A172 (cell line): ENCODE measurements around the gene DOCK1. TPM values are rescaled to one million over a fixed set of nuclear protein-coding genes. Genes with fewer than 3 reads are reported as not detected.
A peak's percentile ranks its signal among the peaks of the same experiment; 100 is the strongest.

Experiments
- DNase-seq: peaks from one replicate; pipeline ENCODE4 v3.0.0-alpha.2; 2015; ENCODE audit warnings: low spot score
- total RNA-seq: library from RNA; depleted of rRNA; stranded (reverse); fragments of >200 nt; shearing (Covaris generic); gene quantifications from 2 replicates; pipeline ENCODE4 v1.2.3, GENCODE V29; 2014

DOCK1 gene
- total RNA-seq, 1 experiment from 2014 or later = 29.8 TPM

- DNase-seq = no peak
Observed at GRCh38 chr10:126953886-126954285, 48.7 kb downstream of the DOCK1 start.

- no peak for DNase-seq
Observed at GRCh38 chr10:126955396-126955795, 50.2 kb downstream of the DOCK1 start.

- DNase-seq = no peak
Observed at GRCh38 chr10:126955934-126956711, 50.9 kb downstream of the DOCK1 start.

GRCh38 chr10:126956712-126957108 is 51.5 kb downstream of the DOCK1 start:
- DNase-seq = no peak

GRCh38 chr10:126957111-126957510 is 51.9 kb downstream of the DOCK1 start:
- DNase-seq = no peak

- DNase-seq = no peak
Observed at GRCh38 chr10:126959431-126959830, 54.2 kb downstream of the DOCK1 start.

GRCh38 chr10:126959906-126960685 is 54.9 kb downstream of the DOCK1 start:
- DNase-seq = no peak

GRCh38 chr10:126963354-126963753 is 58.1 kb downstream of the DOCK1 start:
- DNase-seq = no peak

GRCh38 chr10:126964190-126964589 is 59.0 kb downstream of the DOCK1 start:
- DNase-seq = no peak

- DNase-seq = no peak
Observed at GRCh38 chr10:126966938-126967337, 61.7 kb downstream of the DOCK1 start.

GRCh38 chr10:126969310-126969709 is 64.1 kb downstream of the DOCK1 start:
- no peak for DNase-seq

- peak; percentile 68 for DNase-seq
Observed at GRCh38 chr10:126972635-126973414, 67.6 kb downstream of the DOCK1 start.

GRCh38 chr10:126975221-126975620 is 70.0 kb downstream of the DOCK1 start:
- DNase-seq = no peak

- no peak for DNase-seq
Observed at GRCh38 chr10:126977216-126977615, 72.0 kb downstream of the DOCK1 start.

- no peak for DNase-seq
Observed at GRCh38 chr10:126979311-126979710, 74.1 kb downstream of the DOCK1 start.

- DNase-seq = no peak
Observed at GRCh38 chr10:126993208-126993607, 88.0 kb downstream of the DOCK1 start.

GRCh38 chr10:126997801-126998590 is 92.8 kb downstream of the DOCK1 start:
- no peak for DNase-seq

- DNase-seq = no peak
Observed at GRCh38 chr10:127000598-127000997, 95.4 kb downstream of the DOCK1 start.

- no peak for DNase-seq
Observed at GRCh38 chr10:127003032-127003685, 97.9 kb downstream of the DOCK1 start.

GRCh38 chr10:127006453-127006852 is 101.2 kb downstream of the DOCK1 start:
- DNase-seq = no peak

- no peak for DNase-seq
Observed at GRCh38 chr10:127009366-127009765, 104.1 kb downstream of the DOCK1 start.
